DMS153 treated with DMSO at 0.1 percent for 48 hours (cell line): ENCODE results near the gene PAFAH1B1.
"Not testable (repeated sequence)": the region's sequence is repeated elsewhere in the genome, so short reads cannot be mapped to it uniquely, and the experiment has no call there.

Experiments
- DNase-seq: peaks from one replicate; lab custom pipeline; 2025; ENCODE audit not compliant: unreplicated experiment; lab: John Stamatoyannopoulos, UW

The PAFAH1B1 gene

GRCh38 chr17:2688351-2689342 lies 95.2 kb downstream of the PAFAH1B1 start:
- DNase-seq = no peak

GRCh38 chr17:2689411-2690164 lies 96.1 kb downstream of the PAFAH1B1 start:
- DNase-seq = no peak

DNA sequence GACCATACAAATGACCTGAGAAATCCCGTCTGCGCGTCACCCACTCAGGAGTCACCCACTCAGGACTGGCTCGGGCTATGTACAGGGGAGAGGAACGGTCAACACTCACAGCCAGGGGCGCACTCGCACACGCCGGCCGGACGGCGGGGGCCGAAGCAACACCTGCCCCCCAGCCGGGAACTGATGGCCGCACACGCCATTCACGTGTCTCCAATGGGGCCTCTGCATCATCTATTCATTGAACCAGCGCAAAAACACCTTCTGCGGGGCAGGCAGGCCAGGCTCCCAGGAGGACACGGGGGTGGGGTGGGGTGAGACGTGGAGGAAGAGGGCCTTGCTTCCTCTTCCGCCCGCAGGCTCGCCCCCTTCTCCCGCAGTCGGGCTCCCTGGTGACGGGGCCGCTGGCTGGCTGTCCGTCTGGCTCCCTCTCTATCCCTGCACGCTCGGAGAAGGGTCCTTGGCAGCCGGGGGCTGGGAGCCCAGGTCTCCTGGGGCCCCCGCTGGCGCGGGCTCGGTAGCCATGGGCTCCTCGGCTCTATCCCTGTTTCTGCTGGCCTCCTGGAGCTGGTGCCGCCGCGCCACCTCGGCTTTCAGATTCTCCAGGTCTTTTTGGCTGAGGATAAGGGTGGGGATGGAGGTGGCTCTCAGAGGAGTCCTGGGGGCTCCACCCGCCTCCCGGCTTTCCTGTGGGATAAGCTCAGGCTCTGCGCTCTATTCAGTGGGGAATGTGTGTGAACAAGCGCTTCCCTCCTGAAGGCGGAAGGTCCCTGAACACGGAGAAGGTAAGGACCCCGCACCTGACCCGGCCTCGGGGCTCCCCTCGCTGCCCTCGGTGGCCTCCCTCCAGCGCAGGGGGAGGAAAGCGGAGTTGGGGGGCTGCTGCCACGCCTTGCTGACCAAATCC lies 97.0 kb downstream of the PAFAH1B1 start:
- DNase-seq = no peak

- DNase-seq = no peak
Measured at GRCh38 chr17:2691069-2691871, 97.8 kb downstream of the PAFAH1B1 start.

DNA sequence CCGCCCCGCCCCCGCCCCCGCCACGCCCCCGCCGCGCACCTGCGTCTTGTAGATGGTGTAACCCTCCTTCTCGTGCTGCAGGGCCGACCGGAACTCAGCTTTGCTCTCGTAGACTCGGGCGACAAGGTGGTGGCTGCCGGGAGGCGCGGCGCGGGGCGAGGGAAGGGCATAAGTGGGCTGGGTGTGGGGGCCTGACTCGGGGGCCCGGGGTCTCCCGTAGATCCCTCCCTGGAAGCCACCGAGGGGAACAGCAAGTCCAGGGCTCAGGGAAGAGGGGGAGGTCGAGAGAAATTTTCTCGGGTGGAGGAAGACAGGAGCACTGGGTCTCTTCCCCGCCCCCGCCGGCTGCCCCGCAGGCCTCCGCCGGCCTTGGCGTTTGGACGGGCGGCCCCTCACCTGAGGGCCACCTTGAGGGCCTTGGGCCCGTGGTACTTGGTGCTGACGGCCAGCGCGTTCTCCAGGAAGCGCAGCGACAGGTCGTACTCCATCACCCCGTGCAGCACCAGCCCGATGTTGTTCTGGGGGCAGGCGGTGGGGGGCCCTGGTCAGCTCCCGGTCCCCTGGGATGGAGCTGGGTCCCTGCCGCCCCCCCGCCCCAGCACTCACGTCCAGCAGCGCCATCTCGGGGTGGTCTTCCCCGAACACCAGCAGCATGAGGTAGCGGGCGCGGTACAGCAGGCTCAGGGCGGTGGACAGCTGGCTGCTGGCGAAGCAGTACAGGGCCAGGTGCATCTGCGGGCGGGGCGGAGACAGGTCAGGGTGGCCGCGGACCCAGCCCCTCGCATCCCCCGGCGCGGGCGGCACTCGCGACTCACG lies 98.7 kb downstream of the PAFAH1B1 start:
- DNase-seq = no peak

DNA sequence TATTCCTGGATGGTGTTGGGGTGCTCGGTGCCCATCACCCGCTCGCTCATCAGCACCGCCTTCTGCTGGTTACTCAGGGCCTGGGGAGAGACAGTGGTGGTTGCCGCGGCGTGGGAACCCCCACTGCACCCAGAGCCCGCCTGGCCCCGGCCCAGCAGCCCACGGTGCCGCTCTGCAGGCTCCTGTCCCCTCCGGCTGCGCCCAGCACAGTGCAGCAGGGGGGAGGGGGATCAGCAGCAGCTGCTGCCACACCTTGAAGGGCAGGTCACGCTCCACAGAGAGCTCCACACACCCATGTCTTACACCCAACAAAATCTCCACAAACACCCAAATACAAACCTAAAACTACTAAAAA lies 99.3 kb downstream of the PAFAH1B1 start:
- DNase-seq = no peak

DNA sequence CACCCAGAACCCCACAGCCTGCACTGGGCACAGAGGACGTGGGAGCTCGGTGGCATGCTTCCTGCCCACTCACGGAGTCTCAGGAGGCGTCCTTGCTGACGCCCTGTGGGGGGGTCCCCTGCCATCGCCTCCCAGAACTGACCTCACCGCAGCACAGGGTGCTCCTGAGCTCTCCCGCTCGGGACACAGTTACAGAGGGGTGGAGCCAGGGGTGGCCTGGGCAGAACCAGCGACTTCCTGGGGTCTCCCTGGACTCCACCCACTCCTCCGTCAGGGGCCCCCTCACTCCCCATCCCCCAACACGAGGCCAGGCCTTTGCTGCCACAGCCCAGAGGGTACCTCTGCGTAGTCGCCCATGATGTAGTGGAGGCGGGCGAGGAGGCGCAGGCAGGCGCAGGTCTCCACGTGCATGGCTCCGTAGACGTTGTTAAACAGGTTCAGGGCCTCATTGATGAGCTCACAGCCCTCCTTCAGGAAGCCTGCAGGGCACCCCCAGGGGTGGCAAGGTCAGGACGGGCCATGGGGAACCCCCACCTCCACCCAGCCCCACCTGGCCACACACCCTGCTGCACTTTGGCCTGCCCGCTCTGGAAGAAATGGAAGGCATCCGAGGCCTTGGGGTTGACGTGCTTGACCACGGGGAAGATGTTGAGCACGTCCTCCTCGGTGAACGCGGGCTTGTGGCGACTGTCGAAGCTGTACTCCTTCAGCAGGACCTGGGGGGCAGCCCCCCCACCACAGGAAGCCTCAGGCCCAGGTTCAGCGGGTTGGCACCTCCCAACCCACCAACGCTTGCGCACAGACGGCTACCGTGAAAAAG lies 100.3 kb downstream of the PAFAH1B1 start:
- DNase-seq = no peak

GRCh38 chr17:2694381-2695242 lies 101.2 kb downstream of the PAFAH1B1 start:
- DNase-seq = no peak

GRCh38 chr17:2695243-2695960 lies 101.9 kb downstream of the PAFAH1B1 start:
- DNase-seq = no peak

GRCh38 chr17:2695961-2696760 lies 102.7 kb downstream of the PAFAH1B1 start:
- DNase-seq = no peak

- DNase-seq = no peak
Measured at GRCh38 chr17:2697611-2698162, 104.2 kb downstream of the PAFAH1B1 start.

DNA sequence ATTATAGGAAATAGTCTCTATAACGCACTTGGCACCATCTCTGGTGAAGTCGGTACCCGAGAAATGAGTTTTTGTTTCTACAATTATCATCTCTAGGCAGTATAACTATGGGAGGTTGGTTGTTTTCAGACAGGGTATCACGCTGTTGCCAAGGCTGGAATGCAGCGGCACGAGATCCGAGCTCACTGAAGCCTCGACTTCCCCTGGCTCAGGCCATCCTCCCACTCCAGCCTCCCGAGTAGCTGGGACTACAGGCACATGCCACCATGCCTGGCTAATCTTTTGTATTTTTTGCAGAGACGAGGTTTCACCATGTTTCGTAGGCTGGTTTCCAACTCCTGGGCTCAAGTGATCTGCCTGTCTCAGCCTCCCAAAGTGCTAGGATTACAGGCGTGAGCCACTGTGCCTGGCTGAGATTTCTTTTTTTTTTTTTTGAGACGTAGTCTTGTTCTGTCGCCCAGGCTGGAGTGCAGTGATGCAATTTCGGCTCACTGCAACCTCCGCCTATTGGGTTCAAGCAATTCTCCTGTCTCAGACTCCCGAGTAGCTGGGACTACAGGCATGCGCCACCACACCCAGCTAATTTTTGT lies 105.9 kb downstream of the PAFAH1B1 start:
- not testable (repeated sequence) for DNase-seq

- DNase-seq = no peak
Measured at GRCh38 chr17:2700030-2700490, 106.6 kb downstream of the PAFAH1B1 start.

GRCh38 chr17:2700491-2701141 lies 107.2 kb downstream of the PAFAH1B1 start:
- DNase-seq = peak; percentile 99
